Heart left ventricle (tissue), 16 donors: ENCODE measurements around the gene RAB20. TPM values are rescaled to one million over a fixed set of nuclear protein-coding genes. Genes with fewer than 3 reads are reported as not detected.

Source experiments
- ATAC-seq, 4 donors: fragments of 200-7000 bp; cut with Tn5 transposase; one replicate each; pipeline ENCODE4 v1.9.1; 2020 to 2022; ENCODE audit warnings: moderate library complexity in 4 of 4, mild to moderate bottlenecking in 3 of 4, moderate number of reproducible peaks in 1 of 4
- DNase-seq, 5 donors: peaks; one replicate each; pipeline ENCODE4 v3.0.0-alpha.2; 2020
- H3K27ac ChIP-seq, 12 donors: fragments of 200-600 bp; sonication (generic) in 4 of 12; one replicate each; pipeline versions ENCODE4 v1.5.0 to v1.8.0; 2016 to 2022; ENCODE audit warnings: mild to moderate bottlenecking in 2 of 12
- H3K27me3 ChIP-seq, 9 donors: fragments of 200-600 bp; sonication (generic) in 2 of 9; one replicate each; pipeline versions ENCODE4 v1.5.1 to v1.8.0; 2016 to 2022; ENCODE audit warnings: mild to moderate bottlenecking in 3 of 9
- H3K36me3 ChIP-seq, 9 donors: fragments of 200-600 bp; sonication (generic) in 2 of 9; one replicate each; pipeline versions ENCODE4 v1.5.0 to v1.8.0; 2018 to 2022; ENCODE audit warnings: mild to moderate bottlenecking in 2 of 9
- H3K4me1 ChIP-seq, 12 donors: fragments of 200-600 bp; sonication (generic) in 4 of 12; one replicate each; pipeline versions ENCODE4 v1.5.0 to v1.8.0; 2016 to 2022; ENCODE audit warnings: mild to moderate bottlenecking in 3 of 12
- H3K4me3 ChIP-seq, 12 donors: fragments of 200-600 bp; sonication (generic) in 4 of 12; one replicate each; pipeline versions ENCODE4 v1.5.0 to v1.8.0; 2017 to 2022; ENCODE audit warnings: mild to moderate bottlenecking in 9 of 12, moderate library complexity in 4 of 12
- H3K9me3 ChIP-seq, 12 donors: fragments of 200-600 bp; sonication (generic) in 4 of 12; one replicate each; pipeline versions ENCODE4 v1.5.0 to v1.8.0; 2016 to 2022; ENCODE audit warnings: mild to moderate bottlenecking in 1 of 12
- POLR2A ChIP-seq, 2 donors: fragments of 450-650 bp; IDR thresholded peaks; one replicate each; pipeline ENCODE4 v1.6.1; 2017; ENCODE audit warnings: antibody characterized with exemption in 2 of 2, mild to moderate bottlenecking in 2 of 2, moderate library complexity in 2 of 2
- WGBS, 4 donors: extraction: QIAGEN DNeasy Blood & Tissue Kit in 2 of 4; methylation state at CpG; one replicate each; pipeline versions ENCODE4 v1.1.5 to v1.1.7; 2013 to 2018; 5-methylcytosine and 5-hydroxymethylcytosine counted together
- intact Hi-C, 10 donors: fragments of 100-400 bp; cut with DNase I; formaldehyde crosslinking; loops; one replicate each; pipeline versions ENCODE4 v1.11.1 to v1.14.2; 2022
- polyA plus RNA-seq, 2 donors: library from polyadenylated mRNA; stranded (reverse); fragments of 200-250 nt; gene quantifications; one replicate each; pipeline ENCODE4 v1.2.3, GENCODE V29; 2013
- total RNA-seq, 9 donors: library from RNA; depleted of rRNA in 2 of 9; stranded (reverse); fragments of >200 nt in 2 of 9; fragmentation: NEBNext Ultra II Directional in 3 of 9; extraction: Animal tissue kit (Norgen Biotek cat#: 25700) in 3 of 9; gene quantifications; one replicate each; pipeline versions ENCODE4 v1.1.0 to v1.2.4, GENCODE V29; 2016 to 2023
- TF ChIP-seq, protein P1 (sequence below), 12 donors: fragments of 200-600 bp; sonication (generic) in 4 of 12; IDR thresholded peaks; one replicate each; pipeline versions ENCODE4 v1.5.0 to v1.8.0; 2018 to 2022; ENCODE audit warnings: antibody characterized with exemption in 12 of 12, mild to moderate bottlenecking in 5 of 12
- donor health status: ischemic (EF 13 %, LVEDD 7.1; RV severe dilation, severe dysfunction).
- donor health status: healthy with polysubstance abuse.
- donor health status: DM: no; HTN: yes; CAD: no.
- donor health status: DM: no; HTN: no; CAD: no.
- donor health status: ischemic (EF 25% LVEDD 6.9; RV normal size, moderate dysfunction).
- donor health status: ischemic (EF 25% LVEDD 5.7; RV mildly dilated, moderate dysfunction).
- donor health status: healthy.
- donor health status: DM: yes; HTN: yes; CAD: no.
- donor health status: ischemic (EF 35%, LVEDD 5.7; RV mildly dilated, moderate dysfunction).
- donor health status: nonischemic (EF 11% LVEDD 7.7; RV severe dilation, severe dysfunction).
- donor health status: DM: yes; HTN: yes; CAD: no.
- donor health status: PGD.
- donor health status: ischemic (EF 29% LVEDD 5.4; RV normal size, mild dysfunction).
- donor health status: nonischemic (EF 23%, LVEDD 6.1; RV moderate dilation, normal function).

RAB20 gene
- total and polyA plus RNA-seq, 11 donors: 5.5 to 30.2 (median 13.7) TPM

DNA sequence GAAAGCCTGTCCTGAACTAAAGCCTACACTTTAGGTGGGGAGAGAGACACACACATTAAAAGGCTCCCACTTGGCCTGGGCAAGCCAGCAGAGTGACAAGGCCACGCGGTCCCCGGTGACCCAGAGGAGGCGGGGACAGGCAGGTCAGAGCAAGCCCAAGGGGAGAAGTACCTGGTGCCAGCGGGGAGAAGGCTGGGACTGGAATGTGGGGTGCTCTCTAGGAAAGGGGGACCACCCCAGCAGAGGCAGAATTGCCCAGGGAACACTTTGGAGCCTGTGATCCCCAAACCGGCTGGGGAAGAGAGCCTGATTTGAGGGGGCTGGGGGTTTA, 82.3 kb downstream of the RAB20 start:
- H3K27me3 ChIP-seq: no peaks in the 10 kb centered on the region
- H3K4me1 ChIP-seq: peaks cover 0 to 20% (median 10%) of the 10 kb centered on the region in 12 donors
- H3K27ac ChIP-seq: peak overlapping the region in 1 of 12 donors; percentile 19
- WGBS, 4 donors: 78 to 88% (median 86%) methylated on average over 6 of the region's 6 CpGs
- H3K36me3 ChIP-seq: peaks cover 3 to 86% (median 79%) of the 10 kb centered on the region in 9 donors
- no peak for DNase-seq
- no peak overlapping the region for H3K4me3 ChIP-seq
- intact Hi-C loops: no loop called here
- TF ChIP-seq POLR2A (IDR thresholded peaks at IDR 0.05): no peak
- TF ChIP-seq, protein P1, sequence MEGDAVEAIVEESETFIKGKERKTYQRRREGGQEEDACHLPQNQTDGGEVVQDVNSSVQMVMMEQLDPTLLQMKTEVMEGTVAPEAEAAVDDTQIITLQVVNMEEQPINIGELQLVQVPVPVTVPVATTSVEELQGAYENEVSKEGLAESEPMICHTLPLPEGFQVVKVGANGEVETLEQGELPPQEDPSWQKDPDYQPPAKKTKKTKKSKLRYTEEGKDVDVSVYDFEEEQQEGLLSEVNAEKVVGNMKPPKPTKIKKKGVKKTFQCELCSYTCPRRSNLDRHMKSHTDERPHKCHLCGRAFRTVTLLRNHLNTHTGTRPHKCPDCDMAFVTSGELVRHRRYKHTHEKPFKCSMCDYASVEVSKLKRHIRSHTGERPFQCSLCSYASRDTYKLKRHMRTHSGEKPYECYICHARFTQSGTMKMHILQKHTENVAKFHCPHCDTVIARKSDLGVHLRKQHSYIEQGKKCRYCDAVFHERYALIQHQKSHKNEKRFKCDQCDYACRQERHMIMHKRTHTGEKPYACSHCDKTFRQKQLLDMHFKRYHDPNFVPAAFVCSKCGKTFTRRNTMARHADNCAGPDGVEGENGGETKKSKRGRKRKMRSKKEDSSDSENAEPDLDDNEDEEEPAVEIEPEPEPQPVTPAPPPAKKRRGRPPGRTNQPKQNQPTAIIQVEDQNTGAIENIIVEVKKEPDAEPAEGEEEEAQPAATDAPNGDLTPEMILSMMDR (IDR thresholded peaks at IDR 0.05): no peak
- no peaks in the 10 kb centered on the region for H3K9me3 ChIP-seq
- peak in 1 of 4 donors; percentile 12 for ATAC-seq

- TF ChIP-seq, protein P1 (IDR thresholded peaks at IDR 0.05): no peak
- TF ChIP-seq POLR2A (IDR thresholded peaks at IDR 0.05): no peak
- Histone ChIP-seq H3K4me3 (no peak overlapping the region), H3K27me3 (no peaks in the 10 kb centered on the region), H3K27ac (peak overlapping the region in 3 of 12 donors; percentile 10 to 35 (median 12)), H3K4me1 (peaks cover 0 to 20% (median 10%) of the 10 kb centered on the region in 12 donors), H3K9me3 (no peaks in the 10 kb centered on the region), H3K36me3 (peaks cover 3 to 86% (median 80%) of the 10 kb centered on the region in 9 donors)
- intact Hi-C loops: no loop called here
- WGBS, 4 donors: 87 to 95% (median 90%) methylated on average over 12 to 16 of the region's 16 CpGs
- peak in 1 of 5 donors; percentile 19 for DNase-seq
- peak in 2 of 4 donors; percentile 5 to 13 for ATAC-seq
These were observed 82.9 kb downstream of the RAB20 start for GRCh38 chr13:110478405-110479214.

DNA sequence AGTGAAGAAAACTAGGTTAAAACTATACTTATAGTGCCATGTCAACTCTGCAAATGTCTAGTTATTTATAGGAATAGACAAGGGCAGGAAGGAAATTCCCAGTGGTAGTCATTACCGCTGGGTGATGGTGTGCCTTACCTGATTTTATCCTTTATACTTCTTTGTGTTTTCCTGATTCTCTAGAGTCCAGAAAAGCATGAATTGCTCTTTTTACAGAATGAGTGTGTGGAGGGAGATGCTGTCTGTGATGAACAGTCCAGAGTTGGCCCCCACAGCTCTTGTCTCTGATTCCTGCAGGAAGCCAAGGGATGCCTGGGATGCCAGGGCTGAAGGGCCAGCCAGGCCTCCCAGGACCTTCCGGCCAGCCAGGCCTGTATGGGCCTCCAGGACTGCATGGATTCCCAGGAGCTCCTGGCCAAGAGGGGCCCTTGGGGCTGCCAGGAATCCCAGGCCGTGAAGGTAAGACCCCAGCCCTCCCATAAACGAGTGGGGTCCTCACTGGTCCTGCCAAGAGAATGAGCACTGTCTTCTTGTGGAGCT, 83.7 kb downstream of the RAB20 start:
- Histone ChIP-seq H3K4me1 (peaks cover 0 to 20% (median 10%) of the 10 kb centered on the region in 12 donors), H3K9me3 (no peaks in the 10 kb centered on the region), H3K27ac (peak overlapping the region in 6 of 12 donors; percentile 1 to 35 (median 13)), H3K36me3 (peaks cover 7 to 86% (median 80%) of the 10 kb centered on the region in 9 donors), H3K27me3 (no peaks in the 10 kb centered on the region), H3K4me3 (no peak overlapping the region)
- ATAC-seq: peak in 2 of 4 donors; percentile 5 to 72
- intact Hi-C loops: no loop called here
- 45 to 64% (median 47%) methylated on average over 4 of the region's 4 CpGs for WGBS, 4 donors
- no peak for TF ChIP-seq POLR2A (IDR thresholded peaks at IDR 0.05)
- TF ChIP-seq, protein P1 (IDR thresholded peaks at IDR 0.05): no peak
- DNase-seq: peak in 1 of 5 donors; percentile 28

- Histone ChIP-seq H3K9me3 (no peaks in the 10 kb centered on the region), H3K27ac (no peak overlapping the region), H3K27me3 (no peaks in the 10 kb centered on the region), H3K36me3 (peaks cover 7 to 91% (median 80%) of the 10 kb centered on the region in 9 donors), H3K4me3 (no peak overlapping the region), H3K4me1 (peaks cover 0 to 26% (median 14%) of the 10 kb centered on the region in 12 donors)
- peak in 1 of 5 donors; percentile 19 for DNase-seq
- intact Hi-C loops: no loop called here
- no peak for ATAC-seq
- TF ChIP-seq POLR2A (IDR thresholded peaks at IDR 0.05): no peak
- TF ChIP-seq, protein P1 (IDR thresholded peaks at IDR 0.05): no peak
- WGBS, 4 donors: 83 to 91% (median 88%) methylated on average over 12 of the region's 12 CpGs
These were observed 85.3 kb downstream of the RAB20 start for GRCh38 chr13:110476220-110476617.
